ENCODE data around the gene NFE2L1.

DNA sequence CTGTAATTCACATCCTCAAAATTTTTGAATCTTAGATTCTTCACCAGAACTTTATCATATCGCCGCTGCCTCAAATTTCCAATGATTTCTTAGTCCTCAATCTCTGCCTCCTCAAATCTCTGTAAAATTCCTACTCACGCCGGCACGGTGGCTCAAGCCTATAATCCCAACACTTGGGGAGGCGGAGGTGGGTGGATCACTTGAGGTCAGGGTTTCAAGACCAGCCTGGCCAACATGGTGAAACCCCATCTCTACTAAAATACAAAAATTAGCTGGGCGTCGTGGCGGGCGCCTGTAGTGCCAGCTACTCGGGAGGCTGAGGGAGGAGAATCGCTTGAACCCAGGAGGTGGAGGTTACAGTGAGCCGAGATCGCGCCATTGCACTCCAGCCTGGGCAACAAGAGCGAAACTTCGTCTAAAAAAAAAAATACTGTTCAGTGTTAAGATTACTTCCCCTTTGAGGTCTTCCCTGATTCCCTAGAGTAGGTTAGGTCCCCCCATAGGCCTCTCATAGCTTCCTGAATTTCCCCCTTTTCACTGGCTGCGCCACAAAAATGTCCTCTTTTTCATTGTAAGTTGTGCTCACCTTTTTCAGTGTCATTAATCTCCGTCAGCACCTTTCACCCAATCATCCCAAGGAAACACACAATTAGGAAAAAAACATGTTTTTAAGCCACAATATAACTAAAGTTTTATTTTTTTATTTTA, 54.0 kb downstream of the NFE2L1 start:
- TF ChIP-seq EZH2 (IDR thresholded peaks at IDR 0.05; ENCODE audit: insufficient read depth, poor library complexity, severe bottlenecking): no peak
- TF ChIP-seq EZH2phosphoT487 (IDR thresholded peaks at IDR 0.05; ENCODE audit: insufficient read depth, low read depth): no peak
